AG10803 (cell line): ENCODE data around the gene RPS15.
A peak's percentile ranks its signal among the peaks of the same experiment; 100 is the strongest.

Experiments used
- DNase-seq: peaks from one replicate; pipeline ENCODE4 v3.0.0; 2010; ENCODE audit warnings: low read depth
- H3K4me3 ChIP-seq: 2 replicates; pipeline ENCODE4 v1.5.1; 2011; ENCODE audit warnings: mild to moderate bottlenecking, low read length, control low read depth
- CTCF ChIP-seq: conservative IDR thresholded peaks from 2 replicates; pipeline ENCODE4 v1.5.1; 2011; ENCODE audit warnings: mild to moderate bottlenecking, low read length, control low read depth, inconsistent platforms

The RPS15 gene

GRCh38 chr19:1488282-1488601 is 50.0 kb downstream of the RPS15 start:
- H3K4me3 ChIP-seq, result no peak overlapping the region
- DNase-seq, result no peak
- TF ChIP-seq CTCF, result no peak

- peak overlapping the region; percentile 74 for H3K4me3 ChIP-seq
- DNase-seq, result no peak
- TF ChIP-seq CTCF, result no peak
Measured at GRCh38 chr19:1489463-1490310, 51.5 kb downstream of the RPS15 start.
